ENCODE measurements around the gene C3orf49.

Gene C3orf49

GRCh38 chr3:63880653-63881052, 61.6 kb downstream of the C3orf49 start:
- H3K9me3 ChIP-seq (ENCODE audit: control insufficient read depth, low read length): no peaks in the 10 kb centered on the region
- H3K27me3 ChIP-seq (ENCODE audit: control insufficient read depth, insufficient read depth, low read length): no peaks in the 10 kb centered on the region
- H3K79me2 ChIP-seq: peaks cover 19% of the 10 kb centered on the region
- H3K4me2 ChIP-seq (ENCODE audit: low read length): no peak overlapping the region
- H3K27ac ChIP-seq: no peak overlapping the region
- no peak overlapping the region for H3K4me3 ChIP-seq (ENCODE audit: low read depth, low read length)
- no peaks in the 10 kb centered on the region for H3K36me3 ChIP-seq (ENCODE audit: control insufficient read depth, insufficient read depth, low read length)
- no peak overlapping the region for H3K9ac ChIP-seq
- peaks cover 13% of the 10 kb centered on the region for H3K4me1 ChIP-seq
- TF ChIP-seq, protein P1, sequence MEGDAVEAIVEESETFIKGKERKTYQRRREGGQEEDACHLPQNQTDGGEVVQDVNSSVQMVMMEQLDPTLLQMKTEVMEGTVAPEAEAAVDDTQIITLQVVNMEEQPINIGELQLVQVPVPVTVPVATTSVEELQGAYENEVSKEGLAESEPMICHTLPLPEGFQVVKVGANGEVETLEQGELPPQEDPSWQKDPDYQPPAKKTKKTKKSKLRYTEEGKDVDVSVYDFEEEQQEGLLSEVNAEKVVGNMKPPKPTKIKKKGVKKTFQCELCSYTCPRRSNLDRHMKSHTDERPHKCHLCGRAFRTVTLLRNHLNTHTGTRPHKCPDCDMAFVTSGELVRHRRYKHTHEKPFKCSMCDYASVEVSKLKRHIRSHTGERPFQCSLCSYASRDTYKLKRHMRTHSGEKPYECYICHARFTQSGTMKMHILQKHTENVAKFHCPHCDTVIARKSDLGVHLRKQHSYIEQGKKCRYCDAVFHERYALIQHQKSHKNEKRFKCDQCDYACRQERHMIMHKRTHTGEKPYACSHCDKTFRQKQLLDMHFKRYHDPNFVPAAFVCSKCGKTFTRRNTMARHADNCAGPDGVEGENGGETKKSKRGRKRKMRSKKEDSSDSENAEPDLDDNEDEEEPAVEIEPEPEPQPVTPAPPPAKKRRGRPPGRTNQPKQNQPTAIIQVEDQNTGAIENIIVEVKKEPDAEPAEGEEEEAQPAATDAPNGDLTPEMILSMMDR (IDR thresholded peaks at IDR 0.05): no peak
- H2AFZ ChIP-seq: no peak overlapping the region

GRCh38 chr3:63886858-63887257, 67.8 kb downstream of the C3orf49 start:
- Histone ChIP-seq H3K4me1 (no peaks in the 10 kb centered on the region), H3K4me2 (ENCODE audit: low read length) (no peak overlapping the region), H2AFZ (no peak overlapping the region), H3K36me3 (ENCODE audit: control insufficient read depth, insufficient read depth, low read length) (no peaks in the 10 kb centered on the region), H3K4me3 (ENCODE audit: low read depth, low read length) (no peak overlapping the region), H3K27ac (no peak overlapping the region), H3K9me3 (ENCODE audit: control insufficient read depth, low read length) (no peaks in the 10 kb centered on the region), H3K9ac (no peak overlapping the region), H3K79me2 (peaks cover 9% of the 10 kb centered on the region), H3K27me3 (ENCODE audit: control insufficient read depth, insufficient read depth, low read length) (no peaks in the 10 kb centered on the region)
- TF ChIP-seq, protein P1 (IDR thresholded peaks at IDR 0.05): no peak

- H3K4me1 ChIP-seq: no peaks in the 10 kb centered on the region
- H3K4me2 ChIP-seq (ENCODE audit: low read length): no peak overlapping the region
- H3K79me2 ChIP-seq: peaks cover 9% of the 10 kb centered on the region
- H2AFZ ChIP-seq: no peak overlapping the region
- no peaks in the 10 kb centered on the region for H3K9me3 ChIP-seq (ENCODE audit: control insufficient read depth, low read length)
- no peak overlapping the region for H3K4me3 ChIP-seq (ENCODE audit: low read depth, low read length)
- no peaks in the 10 kb centered on the region for H3K36me3 ChIP-seq (ENCODE audit: control insufficient read depth, insufficient read depth, low read length)
- no peak overlapping the region for H3K27ac ChIP-seq
- no peak overlapping the region for H3K9ac ChIP-seq
- TF ChIP-seq, protein P1 (IDR thresholded peaks at IDR 0.05): no peak
- H3K27me3 ChIP-seq (ENCODE audit: control insufficient read depth, insufficient read depth, low read length): no peaks in the 10 kb centered on the region
These were observed 72.4 kb downstream of the C3orf49 start for GRCh38 chr3:63891518-63891917.

GRCh38 chr3:63892773-63893352, 73.8 kb downstream of the C3orf49 start:
- Histone ChIP-seq H3K4me2 (ENCODE audit: low read length) (no peak overlapping the region), H3K36me3 (ENCODE audit: control insufficient read depth, insufficient read depth, low read length) (no peaks in the 10 kb centered on the region), H3K27me3 (ENCODE audit: control insufficient read depth, insufficient read depth, low read length) (no peaks in the 10 kb centered on the region), H3K9ac (no peak overlapping the region), H3K79me2 (peaks cover 7% of the 10 kb centered on the region), H3K9me3 (ENCODE audit: control insufficient read depth, low read length) (no peaks in the 10 kb centered on the region), H2AFZ (no peak overlapping the region), H3K4me1 (peaks cover 5% of the 10 kb centered on the region), H3K4me3 (ENCODE audit: low read depth, low read length) (no peak overlapping the region), H3K27ac (no peak overlapping the region)
- TF ChIP-seq, protein P1 (IDR thresholded peaks at IDR 0.05): no peak

Data from parathyroid adenoma (tissue), 2 donors.